ENCODE measurements around the gene ZNF841.
"Not testable (repeated sequence)": the region's sequence is repeated elsewhere in the genome, so short reads cannot be mapped to it uniquely, and the experiment has no call there.

The ZNF841 gene

DNA sequence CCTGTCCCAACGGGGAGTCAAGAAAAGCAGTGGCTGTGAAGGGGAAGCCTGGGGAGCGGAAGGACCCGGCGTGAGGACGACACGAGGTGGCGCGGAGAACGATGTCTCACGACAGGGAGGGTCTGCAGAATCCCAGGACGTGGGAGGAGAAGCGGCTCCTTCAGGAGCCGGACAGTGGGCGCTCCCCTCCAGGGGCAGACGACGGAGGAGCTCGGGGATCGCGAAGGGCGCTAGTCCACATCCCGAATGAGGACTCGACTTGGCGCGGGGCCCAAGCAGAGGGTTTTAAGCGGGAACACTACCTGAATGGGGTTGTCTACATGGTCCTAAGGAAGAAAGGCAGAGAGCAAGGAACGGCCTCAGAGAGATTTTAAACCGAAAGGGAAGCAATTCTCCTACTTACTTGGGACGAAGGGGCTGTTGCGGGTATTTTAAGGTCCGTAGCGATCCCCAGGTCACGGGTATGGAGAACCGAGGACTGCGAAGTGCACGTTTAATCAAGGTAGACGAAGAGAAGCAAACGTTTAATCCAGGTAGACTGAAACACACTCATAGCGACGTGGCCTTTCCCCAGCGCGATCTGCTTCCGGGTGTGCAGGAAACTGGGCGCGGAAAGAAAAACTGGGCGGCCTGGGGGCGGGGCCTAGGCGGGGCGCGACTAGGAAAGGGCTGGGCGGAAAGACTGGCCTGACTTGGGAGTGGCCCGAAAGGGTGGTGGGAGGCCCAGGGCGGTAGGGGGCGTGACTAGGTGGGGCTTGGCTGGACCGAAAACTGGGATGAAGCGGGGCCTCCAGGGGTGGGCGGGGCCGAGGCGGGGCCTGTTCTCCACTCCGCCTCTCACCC, at the start of gene ZNF841:
ZNF841 (minus strand) TSS at position 594 of the 843 bp plus-strand sequence. CDS start 10,964 bp downstream, outside the sequence.
- in situ Hi-C loops (cut with HindIII; ENCODE audit: low sequenced_read_pairs) = no loop called here

DNA sequence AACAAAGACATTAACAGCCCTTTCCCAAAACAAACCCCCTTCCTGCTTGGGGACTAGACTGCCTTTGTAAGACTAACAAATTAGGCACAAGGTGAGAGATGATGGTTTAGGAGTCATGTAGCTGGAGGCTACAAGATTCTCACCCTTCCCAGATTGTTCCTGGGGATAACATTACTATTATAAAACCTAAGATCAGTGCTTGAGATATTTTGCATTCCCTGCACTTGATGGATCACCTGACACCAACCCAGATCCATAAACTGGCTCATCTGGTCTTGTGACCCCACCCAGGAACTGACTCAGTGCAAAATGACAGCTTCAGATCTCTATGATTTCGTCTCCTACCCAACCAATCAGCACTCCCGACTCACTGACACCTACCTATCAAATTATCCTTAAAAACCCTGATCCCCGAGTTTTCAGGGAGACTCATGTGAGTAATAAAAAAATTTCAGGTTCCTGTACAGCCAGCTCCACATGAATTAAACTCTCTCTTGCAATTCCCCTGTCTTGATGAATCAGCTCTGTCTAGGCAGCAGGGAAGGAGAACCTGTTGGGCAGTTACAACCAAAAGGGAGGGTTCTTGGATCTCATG, 46.5 kb upstream of the ZNF841 start:
- in situ Hi-C loops (cut with HindIII; ENCODE audit: low sequenced_read_pairs) = no loop called here

DNA sequence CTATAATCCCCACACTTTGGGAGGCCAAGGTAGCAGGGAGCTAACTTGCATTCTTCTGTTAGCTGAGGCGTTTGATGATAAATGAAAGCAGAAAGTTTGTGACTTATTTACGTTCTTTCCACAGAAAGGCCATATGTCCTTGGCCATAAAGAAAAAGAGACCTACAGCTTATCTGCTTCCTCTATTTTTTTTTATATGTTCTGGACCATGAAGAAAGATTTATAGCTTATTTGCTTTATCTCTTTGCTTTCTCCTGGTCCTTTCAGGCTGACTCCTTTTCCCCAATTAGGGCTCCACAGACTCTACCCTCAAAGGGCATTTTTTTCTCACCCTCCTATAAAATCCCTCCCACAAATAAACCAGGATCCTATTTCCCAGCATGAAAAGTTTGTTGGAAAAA, 45.6 kb upstream of the ZNF841 start:
- in situ Hi-C loops (cut with HindIII; ENCODE audit: low sequenced_read_pairs) = no loop called here

DNA sequence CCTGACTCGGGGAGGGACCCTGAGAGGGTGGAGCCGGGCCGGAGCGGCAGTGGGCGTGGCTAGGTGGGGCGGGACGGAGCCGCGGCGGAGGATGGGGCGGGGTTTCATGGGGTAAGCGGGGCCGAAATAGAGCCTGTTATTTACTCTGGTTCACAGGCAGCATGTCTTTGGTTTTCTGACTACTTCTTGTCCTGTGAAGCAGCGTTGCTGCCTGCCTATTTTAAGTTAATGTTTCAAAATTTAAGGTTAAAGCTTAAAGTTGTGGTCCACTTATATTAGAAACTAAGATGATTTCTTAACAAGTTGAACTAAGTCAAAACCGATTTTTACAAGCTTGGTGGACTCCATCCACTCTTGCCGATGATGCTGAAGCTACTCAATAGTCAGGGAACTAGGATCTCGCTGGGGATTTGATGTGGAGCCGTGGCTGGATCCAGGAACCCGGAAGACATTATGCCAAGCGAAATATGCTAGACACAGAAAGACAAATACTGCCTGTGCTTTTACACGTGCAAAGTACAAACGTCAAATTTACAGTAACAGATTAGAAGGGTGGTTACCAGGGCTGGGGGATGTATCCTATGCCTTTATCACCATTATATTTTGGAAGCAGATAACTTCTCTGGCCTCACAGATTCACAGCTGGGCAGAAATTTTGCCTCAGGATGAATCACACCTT, 44.6 kb upstream of the ZNF841 start:
- in situ Hi-C loops (cut with HindIII; ENCODE audit: low sequenced_read_pairs) = no loop called here

DNA sequence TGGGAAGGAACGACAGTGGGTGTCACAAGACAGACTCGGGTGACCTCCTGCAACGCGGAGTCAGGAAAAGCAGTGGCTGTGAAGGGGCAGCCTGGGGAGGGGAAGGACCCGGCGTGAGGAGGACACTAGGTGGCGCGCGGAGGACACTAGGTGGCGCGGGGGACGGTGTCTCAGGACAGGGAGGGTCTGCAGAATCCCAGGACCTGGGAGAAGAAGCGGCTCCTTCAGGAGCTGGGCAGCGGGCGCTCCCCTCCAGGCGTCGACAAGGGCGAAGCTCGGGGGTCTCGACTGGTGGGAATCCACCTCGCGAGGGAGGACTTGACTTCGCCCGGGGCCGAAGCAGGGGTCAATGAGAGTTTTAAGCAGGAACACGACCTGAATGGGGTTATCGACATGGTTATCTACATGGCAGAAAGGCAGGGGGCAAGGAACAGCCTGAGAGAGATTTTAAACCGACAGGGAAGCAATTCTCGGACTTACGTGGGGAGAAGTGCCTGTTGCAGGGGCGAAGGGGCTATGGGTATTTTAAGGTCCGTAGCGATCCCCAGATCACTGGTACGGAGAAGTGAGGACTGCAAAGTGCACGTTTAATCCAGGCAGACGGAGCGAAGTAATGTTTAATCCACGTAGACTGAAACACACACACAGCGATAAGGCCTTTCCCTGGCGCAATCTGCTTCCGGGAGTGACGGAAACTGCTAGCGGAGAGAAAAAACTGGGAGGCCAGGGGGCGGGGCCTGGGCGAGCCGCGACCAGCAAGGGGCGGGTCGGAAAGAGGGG, 43.9 kb upstream of the ZNF841 start, which contains the start of gene ZNF616:
ZNF616 (minus strand) TSS at position 687 of the 780 bp plus-strand sequence. CDS start 9,426 bp downstream, outside the sequence.
- in situ Hi-C loops (cut with HindIII; ENCODE audit: low sequenced_read_pairs) = loop anchor here (5.0 kb wide), 1 partner anchor 33 kb away; the partner anchor contains the start of gene ZNF836

DNA sequence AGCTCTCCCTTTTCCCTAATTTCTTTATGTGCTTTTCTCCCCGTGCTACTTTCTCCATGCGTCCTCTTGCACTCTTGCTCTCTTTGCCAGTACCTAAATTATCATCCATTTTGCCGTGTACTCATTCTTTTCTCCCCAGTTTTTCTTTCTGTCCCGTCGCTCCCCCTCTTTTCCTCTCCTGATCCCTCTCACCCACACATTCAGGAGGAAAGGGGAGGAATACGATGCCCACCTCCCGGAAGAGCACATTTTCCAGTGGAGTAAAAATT, 43.4 kb upstream of the ZNF841 start:
- in situ Hi-C loops (cut with HindIII; ENCODE audit: low sequenced_read_pairs) = loop anchor here (5.0 kb wide), 1 partner anchor 33 kb away; the partner anchor contains the start of gene ZNF836

DNA sequence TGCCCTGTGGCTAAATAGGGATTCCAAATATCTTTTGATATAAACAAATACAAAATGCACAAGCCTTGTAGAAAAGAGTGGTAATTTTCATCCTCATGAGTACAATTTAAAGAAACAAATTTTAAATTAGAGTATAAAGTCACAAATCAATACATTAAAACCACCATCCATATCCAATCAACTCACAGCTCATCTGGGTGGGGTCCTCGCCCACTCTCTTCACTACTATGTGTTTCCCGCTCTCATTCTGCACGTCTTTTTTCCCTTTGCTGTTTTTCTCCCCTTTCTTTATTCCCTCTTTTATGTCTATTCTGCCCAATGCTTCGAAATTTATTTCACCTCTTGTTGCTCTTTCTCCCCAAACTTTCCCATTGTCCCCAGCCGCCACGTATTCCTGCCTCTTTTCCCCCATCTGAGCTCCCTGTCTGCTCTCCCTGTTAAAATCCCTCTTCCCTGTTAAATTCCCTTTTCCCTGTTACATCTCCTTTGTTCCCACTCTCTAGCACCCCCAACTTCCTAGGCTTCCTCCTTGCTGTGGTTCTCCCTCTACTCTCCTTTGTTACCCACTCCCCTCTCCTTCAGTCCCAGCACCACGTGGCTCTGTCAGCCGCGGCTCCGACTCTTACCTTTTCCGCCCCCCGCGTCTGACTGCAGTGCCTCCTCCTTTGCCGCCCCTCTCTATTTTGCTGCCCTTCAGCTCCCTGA, 42.9 kb upstream of the ZNF841 start:
- in situ Hi-C loops (cut with HindIII; ENCODE audit: low sequenced_read_pairs) = loop anchor here (5.0 kb wide), 1 partner anchor 34 kb away; the partner anchor contains the start of gene ZNF836

DNA sequence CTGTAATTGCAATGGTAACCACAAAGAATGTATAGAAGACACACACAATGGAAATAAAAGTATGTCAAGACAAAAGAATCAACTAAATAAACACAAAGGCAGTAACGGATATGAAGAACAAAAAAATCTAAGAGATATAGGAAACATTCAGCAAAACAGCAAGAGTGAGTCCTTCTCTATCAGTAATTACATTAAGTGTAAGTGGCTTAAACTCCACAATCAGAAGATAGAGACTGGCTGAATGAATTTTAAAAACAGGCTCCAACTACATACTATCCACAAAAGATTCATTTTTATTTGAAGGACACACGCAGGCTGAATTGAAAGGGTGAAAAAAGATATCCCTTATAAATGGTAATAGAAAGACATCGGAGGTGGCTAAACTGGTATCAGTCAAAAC, 24.7 kb upstream of the ZNF841 start:
- in situ Hi-C loops (cut with HindIII; ENCODE audit: low sequenced_read_pairs) = no loop called here

DNA sequence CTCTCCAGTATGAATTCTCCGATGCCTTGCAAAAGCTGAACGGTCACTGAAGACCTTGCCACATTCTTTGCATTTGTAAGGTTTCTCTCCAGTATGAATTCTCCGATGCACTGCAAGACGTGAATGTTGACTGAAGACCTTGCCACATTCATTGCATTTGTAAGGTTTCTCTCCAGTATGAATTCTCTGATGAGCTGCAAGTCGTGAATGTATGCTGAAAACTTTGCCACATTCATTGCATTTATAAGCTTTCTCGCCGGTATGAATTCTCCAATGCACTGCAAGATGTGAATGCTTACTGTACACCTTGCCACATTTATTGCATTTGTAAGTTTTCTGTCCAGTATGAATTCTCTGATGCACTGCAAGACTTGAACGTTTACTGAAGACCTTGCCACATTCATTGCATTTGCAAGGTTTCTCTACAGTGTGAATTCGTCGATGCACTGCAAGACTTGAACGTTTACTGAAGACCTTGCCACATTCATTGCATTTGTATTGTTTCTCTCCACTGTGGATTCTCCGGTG, 20.0 kb upstream of the ZNF841 start:
- in situ Hi-C loops (cut with HindIII; ENCODE audit: low sequenced_read_pairs) = no loop called here

DNA sequence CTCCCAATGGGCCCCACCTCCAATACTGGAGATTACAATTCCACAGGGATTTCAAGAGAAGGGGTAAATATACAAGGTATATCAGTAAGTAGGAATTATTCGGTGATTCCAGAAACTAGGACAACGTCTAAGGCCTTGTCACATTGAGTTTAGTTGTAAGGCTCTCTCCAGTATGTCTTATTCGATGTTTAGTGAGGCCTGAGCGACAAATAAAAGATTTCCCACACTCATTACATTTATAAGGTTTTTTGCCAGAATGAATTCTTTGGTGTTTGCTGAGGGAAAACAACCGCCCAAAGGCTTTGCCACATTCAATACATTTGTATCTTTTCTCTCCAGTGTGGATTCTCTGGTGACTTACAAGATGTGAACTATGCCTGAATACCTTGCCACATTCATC, 19.1 kb upstream of the ZNF841 start:
- in situ Hi-C loops (cut with HindIII; ENCODE audit: low sequenced_read_pairs) = no loop called here

DNA sequence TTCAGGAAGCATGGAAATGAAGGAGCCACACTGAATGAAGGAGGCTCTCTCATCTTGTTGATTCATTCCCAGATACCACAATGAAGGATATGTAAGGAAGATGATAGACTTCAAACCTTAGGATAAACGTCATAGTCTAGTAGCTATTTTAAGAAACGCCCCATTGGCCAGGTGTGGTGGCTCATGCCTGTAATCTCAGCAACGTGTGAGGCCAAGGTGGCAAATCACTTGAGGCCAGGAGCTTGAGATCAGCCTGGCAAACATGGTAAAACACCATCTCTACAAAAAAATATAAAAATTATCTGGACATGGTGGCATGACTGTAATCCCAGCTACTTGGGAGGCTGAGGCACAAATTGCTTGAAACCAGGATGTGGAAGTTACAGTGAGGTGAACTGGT, 17.1 kb upstream of the ZNF841 start:
- in situ Hi-C loops (cut with HindIII; ENCODE audit: low sequenced_read_pairs) = no loop called here

DNA sequence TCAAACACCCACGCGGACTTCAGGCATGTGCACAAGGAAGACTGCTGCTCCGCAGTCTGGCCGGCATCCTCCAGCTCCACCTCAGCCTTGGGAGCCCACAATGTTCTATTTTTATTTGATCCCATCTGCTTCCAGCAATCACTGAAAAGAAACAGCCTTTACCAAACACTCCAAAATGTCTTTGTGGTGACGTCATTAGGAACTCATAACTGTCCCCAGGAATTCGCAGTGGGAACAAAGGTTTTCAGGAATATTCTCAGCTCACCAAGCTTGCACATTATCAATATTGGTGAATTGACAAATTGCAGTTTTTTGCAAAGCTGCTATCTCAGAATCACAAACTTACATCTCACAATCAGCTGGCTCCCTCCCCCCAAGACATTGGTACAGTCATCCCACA, 15.2 kb upstream of the ZNF841 start:
- in situ Hi-C loops (cut with HindIII; ENCODE audit: low sequenced_read_pairs) = no loop called here

DNA sequence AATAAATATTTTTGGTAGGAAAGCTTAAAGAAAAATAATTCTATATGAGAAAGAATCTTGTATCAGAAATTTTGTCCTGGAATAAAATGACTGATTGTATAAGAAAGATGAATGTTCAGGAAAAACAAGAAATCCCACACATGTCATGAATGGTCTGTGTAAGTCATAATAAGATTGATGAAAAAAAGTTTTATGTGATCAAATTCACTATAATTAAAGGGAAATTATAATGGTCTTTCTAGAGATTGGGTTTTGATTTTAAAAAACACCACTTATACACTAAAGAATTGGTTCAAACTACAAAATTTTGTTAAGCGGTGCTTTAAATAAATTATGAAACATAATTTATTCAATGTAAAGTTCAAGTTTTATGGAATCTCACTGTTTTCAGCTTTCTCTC, 7.2 kb upstream of the ZNF841 start:
- in situ Hi-C loops (cut with HindIII; ENCODE audit: low sequenced_read_pairs) = no loop called here

DNA sequence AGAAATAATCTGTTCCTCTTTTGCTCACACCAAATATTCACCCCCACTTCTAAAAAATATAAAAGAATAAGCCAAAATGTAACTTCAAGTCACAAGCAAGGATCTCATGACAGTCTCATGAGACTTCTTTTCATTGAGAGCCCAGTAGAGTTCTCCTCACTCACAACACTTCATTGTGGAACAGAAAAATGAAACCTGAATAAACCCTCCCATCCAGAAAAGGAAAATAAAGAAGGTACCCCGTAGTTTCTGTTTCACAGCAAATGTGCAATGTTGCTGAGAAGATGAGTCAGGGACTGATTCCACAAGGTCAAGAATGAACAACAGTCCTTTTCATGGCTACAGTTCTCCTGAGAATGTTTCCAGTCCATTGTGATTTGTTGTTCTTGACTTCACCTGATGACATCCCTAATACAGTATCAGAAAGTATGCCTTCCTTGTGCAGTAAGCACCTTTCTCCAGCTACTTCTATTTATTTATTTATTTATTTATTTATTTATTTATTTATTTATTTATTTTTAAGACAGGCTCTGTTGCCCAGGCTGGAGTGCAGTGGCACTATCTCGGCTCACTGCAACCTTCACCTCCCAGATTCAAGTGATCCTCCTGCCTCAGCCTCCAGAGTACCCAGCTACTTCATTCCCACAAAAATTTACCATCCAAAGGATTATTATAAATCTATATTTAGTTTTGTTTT, 6.4 kb upstream of the ZNF841 start:
- in situ Hi-C loops (cut with HindIII; ENCODE audit: low sequenced_read_pairs) = no loop called here

DNA sequence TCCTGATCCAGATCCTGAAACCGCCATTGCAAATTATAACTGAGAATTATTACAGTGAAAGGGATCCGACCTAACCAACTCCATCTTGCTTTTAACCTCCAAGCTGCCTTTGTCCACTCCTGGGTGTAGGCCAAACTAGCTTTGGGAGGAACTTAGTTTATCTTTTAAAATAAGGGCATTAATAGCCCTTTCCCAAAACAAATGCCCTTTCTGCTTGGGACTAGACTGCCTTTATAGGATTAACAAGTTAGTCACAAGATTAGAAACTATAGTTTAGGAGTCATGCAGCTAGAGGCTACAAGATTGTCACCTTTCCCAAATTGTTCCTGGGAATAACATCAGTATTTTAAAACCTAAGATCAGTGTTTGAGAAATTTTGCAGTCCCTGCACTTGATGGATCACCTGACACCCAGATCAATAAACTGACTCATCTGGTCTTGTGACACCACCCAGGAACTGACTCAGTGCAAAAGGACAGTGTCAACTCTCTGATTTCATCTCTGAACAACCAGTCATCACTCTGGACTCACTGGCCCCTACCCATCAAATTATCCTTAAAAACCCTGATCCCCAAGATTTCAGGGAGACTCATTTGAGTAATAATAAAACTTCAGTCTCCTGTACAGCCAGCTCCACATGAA, 4.1 kb upstream of the ZNF841 start:
- in situ Hi-C loops (cut with HindIII; ENCODE audit: low sequenced_read_pairs) = no loop called here

DNA sequence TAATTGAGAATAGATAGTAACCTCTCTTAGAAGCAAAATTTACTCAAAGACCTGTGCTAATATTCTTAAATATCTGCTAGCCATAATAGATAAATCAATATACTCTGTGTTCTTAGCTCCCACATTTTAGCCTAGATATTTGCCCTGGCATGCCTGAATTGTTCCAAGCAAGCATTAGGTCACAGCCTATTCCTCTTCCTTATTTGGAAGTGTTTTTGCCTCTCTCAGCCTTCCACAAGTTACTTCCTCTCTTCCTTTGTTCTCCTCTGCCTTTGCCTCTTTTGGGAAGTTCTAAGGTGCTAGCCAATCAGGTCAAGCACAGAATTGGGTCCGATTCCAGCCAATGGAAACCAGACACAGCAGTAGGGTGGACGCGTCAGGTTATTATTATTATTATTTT, 851 bp upstream of the ZNF841 start:
- in situ Hi-C loops (cut with HindIII; ENCODE audit: low sequenced_read_pairs) = not testable (repeated sequence)

DNA sequence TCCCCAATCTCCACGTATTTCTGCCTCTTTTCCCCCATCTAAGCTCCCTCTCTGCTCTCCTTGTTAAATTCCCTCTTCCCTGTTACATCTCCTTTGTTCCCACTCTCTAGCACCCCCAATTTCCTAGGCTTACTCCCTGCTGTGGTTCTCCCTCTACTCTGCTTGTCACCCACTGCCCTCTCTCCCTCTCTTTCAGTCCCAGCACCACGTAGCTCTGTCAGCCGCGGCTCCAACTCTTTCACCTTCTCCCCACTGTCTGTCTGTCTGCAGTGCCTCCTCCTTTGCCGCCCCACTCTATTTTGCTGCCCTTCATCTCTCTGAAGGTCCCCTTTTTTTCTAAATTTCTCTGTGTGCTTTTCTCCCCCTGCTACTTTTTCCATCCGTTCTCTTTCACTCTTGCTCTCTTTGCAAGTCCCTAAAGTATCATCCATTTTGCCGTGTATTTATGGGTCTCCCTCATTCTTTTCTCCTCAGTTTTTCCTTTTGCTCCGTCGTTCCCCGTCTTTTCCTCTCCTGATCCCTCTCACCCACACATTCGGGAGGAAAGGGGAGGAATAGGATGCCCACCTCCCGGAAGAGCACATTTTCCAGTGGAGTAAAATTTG, 937 bp downstream of the ZNF841 start:
- in situ Hi-C loops (cut with HindIII; ENCODE audit: low sequenced_read_pairs) = no loop called here

DNA sequence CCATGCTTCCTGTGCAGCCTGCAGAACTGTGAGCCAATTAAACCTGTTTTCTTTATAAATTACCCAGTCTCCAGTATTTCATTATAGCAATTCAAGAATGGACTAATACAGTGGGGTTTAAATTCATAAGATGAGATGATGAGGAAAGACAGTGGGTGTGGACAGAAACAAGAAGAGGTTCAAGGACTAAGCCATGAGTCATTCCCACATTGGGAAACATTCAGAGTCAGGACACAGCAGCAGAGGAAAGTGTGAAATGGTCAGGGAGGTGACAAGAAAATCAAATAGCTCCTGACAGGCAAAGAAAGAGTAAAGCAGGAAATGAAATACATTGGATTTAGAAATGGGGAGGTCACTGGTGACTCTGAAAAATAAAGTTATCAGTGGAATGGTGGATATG, 9.1 kb downstream of the ZNF841 start:
- in situ Hi-C loops (cut with HindIII; ENCODE audit: low sequenced_read_pairs) = no loop called here

DNA sequence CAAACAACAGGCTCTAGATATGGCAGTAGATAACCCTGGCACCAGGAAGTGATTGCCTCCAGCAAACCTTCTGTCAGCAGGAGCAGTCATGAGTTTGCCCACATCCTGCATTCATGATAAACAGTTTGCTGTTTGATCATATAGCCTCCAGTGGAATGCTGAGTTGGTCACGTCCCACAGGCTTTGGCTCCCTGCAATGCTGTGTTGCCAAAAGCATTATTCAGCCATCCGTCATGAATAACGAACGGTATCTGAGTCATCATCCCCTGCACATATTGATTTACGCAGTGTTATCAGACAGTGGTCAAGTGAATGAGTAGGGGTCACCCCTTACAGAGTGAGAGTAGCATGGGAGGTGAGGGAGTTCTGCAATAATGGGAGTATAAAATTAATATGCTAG, 25.1 kb downstream of the ZNF841 start:
- in situ Hi-C loops (cut with HindIII; ENCODE audit: low sequenced_read_pairs) = no loop called here
